ENCODE data around the gene ADGRE3.

Gene ADGRE3, protein sequence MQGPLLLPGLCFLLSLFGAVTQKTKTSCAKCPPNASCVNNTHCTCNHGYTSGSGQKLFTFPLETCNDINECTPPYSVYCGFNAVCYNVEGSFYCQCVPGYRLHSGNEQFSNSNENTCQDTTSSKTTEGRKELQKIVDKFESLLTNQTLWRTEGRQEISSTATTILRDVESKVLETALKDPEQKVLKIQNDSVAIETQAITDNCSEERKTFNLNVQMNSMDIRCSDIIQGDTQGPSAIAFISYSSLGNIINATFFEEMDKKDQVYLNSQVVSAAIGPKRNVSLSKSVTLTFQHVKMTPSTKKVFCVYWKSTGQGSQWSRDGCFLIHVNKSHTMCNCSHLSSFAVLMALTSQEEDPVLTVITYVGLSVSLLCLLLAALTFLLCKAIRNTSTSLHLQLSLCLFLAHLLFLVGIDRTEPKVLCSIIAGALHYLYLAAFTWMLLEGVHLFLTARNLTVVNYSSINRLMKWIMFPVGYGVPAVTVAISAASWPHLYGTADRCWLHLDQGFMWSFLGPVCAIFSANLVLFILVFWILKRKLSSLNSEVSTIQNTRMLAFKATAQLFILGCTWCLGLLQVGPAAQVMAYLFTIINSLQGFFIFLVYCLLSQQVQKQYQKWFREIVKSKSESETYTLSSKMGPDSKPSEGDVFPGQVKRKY

DNA sequence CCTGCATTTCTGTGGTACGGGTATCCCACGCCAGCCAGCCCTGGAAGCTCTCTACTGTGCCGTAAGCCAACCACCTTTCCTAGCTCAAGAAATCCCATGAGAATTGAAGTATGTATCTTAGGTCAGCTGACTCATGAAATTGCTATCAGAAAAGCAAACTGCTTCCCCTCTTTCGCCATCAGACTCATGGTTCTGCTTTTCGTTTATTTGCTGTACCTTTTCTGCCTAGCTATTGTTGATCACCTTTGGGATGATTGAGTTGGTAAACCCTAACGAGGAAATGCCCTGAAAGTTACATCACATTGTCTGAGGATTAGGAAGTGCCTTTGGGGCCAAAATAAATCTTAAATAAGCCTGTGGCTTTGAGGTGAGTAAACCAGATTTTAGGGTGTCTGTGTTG is at the start of gene ADGRE3:
TSS of gene ADGRE3 (minus strand) at position 81 of the 400 bp plus-strand sequence. CDS start at position 7, 74 bp downstream.
- DNase-seq (ENCODE audit: low spot score) = no peak

DNA sequence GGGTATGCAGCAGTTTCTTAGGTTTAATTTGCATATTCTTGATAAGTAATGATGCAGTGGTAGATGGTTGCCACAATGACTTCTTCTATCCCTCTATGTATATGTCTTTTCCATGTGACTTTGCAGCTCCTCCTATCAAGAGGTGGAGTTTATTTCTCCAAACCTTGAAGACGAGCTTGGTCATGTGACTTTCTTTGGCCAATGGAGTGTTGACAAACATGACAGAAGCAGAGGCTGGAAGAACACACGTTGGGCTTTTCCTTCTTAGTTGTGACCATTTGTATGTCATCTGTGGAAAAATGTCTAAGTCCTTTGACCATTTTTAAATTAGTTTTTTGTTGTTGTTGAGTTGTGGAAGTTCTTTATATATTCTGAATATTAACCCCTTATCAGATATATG is 47.5 kb upstream of the ADGRE3 start:
- no peak for DNase-seq (ENCODE audit: low spot score)

DNA sequence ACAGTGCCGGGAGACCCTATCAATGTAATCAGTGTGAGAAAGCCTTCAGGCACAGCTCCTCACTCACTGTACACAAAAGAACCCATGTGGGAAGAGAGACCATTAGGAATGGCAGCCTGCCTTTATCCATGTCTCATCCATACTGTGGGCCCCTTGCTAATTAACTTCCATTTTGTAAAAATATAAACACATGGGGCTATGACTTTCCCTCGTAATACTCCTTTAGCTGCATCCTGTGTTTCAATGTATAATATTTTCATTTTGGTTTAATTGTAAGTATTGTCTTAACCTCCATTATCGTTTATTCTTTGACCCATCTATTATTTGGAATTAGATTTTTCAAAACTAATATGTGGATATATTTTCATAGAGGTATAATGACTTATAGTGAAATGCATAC is 44.5 kb upstream of the ADGRE3 start:
- no peak for DNase-seq (ENCODE audit: low spot score)

DNA sequence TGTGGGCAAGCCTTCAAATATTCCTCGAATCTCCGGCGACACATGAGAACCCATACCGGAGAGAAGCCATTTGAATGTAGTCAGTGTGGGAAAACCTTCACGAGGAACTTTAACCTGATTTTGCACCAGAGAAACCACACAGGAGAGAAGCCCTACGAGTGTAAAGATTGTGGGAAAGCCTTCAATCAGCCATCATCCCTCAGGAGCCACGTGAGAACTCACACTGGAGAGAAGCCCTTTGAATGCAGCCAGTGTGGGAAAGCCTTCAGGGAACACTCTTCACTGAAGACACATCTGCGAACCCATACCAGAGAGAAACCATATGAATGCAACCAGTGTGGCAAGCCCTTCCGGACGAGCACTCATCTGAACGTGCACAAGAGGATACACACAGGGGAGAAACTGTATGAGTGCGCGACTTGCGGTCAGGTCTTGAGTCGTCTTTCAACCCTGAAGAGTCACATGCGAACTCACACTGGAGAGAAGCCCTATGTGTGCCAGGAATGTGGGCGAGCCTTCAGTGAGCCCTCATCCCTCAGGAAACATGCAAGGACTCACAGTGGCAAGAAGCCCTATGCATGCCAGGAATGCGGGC is 44.0 kb upstream of the ADGRE3 start:
- DNase-seq (ENCODE audit: low spot score) = no peak

DNA sequence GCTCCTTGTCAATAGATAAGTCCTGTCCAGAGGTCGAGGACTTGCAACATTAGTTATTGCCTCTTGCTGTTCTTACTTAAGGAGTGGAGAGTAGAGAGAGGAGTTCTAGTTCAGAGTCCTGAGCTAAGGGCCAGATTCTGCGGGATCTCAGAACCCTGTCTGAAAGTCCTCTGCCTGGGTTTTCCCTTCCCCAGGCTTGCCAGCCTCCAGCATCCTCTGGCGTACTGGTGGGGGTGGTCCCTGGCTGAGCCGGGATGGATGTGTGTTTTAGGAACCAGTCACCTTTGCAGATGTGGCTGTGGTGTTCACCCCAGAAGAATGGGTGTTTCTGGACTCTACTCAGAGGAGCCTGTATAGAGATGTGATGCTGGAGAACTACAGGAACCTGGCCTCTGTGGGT is 41.2 kb upstream of the ADGRE3 start:
- no peak for DNase-seq (ENCODE audit: low spot score)

DNA sequence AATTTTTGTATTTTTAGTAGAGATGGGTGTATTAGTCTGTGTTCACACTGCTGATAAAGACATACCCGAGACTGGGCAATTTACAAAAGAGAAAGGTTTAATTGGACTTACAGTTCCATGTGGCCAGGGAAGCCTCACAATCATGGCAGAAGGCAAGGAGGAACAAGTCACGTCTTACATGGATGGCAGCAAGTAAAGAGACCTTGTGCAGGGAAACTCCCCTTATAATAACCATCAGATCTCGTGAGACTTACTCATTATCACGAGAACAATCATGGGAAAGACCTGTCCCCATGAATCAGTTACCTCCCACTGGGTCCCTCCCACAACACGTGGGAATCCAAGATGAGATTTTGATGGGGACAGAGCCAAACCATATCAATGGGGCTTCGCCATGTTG is 29.8 kb upstream of the ADGRE3 start:
- no peak for DNase-seq (ENCODE audit: low spot score)

DNA sequence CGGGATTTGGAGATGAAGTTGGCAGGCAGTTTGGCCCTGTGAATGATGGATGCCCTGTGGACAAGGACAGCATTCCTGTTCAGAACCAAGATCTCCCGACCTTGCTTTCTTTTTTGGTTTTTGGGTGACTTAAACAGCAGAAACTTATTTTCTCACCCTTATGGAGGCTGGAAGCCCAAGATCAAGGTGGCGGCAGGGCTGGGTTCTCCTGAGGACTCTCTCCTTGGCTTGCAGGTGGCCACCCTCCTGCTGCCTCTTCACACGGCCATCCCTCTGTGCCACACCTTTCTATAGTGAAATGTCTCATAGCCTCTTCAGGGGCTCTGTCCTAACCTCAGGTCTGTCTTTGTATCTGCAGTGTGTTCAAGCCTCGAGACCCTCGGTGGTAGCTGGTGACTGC is 29.2 kb upstream of the ADGRE3 start:
- DNase-seq (ENCODE audit: low spot score) = no peak

DNA sequence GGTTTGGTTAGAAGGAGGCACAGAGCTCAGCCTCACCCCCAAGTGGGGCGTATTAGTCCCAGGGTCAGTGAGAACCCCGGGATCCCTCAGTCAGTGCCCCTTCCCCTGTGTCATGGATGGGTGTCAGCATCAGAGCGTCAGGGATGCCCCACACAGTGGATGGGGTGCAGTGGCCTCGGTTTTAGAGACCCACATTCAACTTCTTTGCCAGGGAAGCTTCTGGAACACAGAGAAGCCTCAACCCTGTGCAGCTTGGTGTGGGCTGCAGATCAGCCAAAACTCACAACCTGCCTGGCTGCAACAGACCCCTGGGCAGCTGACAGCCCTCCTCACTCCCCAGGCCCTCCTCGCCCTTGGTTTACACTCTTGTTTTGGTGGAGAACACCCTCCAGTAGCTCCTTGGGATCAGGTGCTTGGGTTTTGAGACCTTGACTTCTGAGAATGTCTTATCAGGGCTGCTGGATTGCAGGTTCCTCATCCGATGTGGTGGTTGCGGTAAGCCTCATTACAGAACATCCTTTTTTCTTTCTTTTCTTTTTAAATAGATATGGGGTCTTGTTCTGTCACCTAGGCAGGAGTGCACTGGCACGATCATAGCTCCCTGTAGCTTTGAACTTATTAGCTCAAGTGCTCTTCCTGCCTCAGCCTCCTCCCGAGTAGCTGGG is 26.2 kb upstream of the ADGRE3 start:
- DNase-seq (ENCODE audit: low spot score) = no peak

DNA sequence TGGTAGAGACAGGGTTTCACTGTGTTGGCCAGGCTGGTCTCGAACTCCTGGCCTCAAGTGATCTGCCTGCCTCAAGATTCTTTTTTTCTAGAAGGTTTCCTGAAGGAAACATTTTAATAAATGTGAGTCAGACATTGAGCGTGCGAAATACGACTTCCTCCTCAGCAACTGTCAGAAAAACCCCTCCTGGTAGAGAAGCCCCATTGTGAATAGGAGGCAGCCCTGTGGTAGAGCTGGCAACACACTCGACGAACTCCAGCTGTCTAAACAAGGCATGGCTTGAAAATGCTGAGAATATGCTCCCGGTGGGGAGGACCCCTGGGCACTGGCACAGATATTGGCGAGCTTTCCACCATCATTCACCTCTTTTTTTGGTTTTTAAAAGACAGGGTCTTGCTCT is 25.0 kb upstream of the ADGRE3 start:
- DNase-seq (ENCODE audit: low spot score) = no peak

DNA sequence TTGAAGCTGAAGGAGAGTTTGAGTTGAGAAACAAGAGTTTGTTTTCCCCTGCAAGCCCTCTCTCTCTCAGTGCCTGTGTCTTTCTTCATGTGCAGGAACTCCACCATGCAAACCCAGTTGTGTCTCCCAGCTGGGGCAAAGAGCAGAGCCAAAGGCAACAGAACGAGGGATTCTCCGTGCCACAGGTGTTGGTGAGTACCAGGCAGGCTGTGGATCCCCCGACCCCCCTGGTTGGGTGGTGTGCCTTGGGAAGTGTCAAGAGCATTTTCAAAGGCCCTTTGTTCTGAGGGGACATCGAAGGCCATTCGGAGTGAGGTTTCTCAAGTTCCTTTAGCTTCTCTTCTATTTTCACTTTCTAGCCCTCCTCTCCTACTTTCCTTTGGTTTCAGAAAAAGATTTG is 20.8 kb upstream of the ADGRE3 start:
- DNase-seq (ENCODE audit: low spot score) = no peak

DNA sequence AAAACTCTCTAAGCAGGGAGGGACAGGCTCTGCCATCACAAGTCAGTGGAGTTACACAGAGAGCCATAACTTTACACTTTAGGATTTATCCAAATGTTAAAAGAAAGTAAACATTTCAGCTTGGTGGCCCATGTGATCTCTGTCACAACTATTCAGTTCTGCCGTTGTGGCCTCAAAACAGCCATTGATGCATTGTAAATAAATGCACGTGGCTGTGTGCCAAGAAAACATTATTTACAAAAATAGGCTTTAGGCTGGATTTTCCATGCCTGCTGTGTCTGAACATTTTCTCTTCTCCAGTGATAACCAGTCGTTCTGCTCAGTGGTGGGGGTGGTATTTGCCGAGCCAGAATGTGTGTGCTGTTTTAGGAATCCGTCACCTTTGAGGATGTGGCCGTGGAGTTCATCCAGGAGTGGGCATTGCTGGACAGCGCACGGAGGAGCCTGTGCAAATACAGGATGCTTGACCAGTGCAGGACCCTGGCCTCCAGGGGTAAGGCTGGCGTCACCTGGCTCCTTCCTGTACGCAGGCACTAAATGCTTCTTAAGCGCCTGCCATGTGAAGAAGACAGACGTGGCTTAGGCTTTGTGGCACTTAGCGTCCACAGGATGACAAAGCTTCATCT is 20.1 kb upstream of the ADGRE3 start:
- DNase-seq (ENCODE audit: low spot score) = no peak

DNA sequence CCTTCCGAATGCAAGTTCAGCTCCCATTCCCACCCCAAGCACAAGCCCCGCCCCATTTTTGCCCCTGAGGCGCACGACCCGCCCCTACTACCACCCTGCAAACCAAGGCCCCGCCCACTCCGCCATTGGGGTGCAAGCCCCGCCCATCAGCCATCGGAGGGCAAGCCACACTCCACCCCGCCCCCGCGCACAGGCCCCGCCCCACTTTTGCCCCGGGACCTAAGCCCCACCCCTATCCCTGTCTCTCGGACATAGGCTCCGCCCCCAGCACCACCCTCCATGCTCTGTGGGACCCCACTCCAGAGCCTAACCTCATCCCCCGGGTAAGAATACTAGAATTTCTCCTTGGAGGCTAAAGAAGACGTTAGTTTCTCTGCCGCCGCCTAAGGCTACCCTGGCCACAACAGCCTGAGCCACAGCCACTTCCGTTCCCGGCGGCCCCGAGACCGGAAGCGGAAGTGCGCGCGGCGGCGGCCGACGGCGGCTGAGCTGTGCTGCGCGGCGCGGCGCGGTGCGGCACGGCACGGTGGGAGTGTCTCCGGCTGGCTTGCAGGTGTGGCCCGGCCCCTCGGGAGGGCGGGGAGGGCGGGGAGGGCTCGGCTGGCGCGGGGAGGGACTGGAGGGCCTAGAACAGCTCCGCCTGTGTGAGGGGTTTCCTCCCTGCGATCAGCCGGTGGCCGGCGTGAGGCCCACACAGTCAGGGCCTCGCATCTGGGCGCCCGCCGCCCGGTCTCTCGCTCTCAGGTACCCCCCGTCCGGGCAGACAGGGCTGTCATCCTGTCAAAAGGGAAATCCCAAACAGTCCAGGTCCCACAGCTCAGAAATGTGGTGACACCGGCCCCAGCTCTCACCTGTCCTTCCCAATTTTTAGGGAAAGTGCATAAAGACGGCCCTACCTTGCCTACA is 15.2 kb upstream of the ADGRE3 start, which contains the start of gene ZNF333:
TSS of gene ZNF333 (plus strand) at position 451 of the 906 bp plus-strand sequence. CDS start 3,444 bp downstream, outside the sequence.
- peak; percentile 99 for DNase-seq (ENCODE audit: low spot score)

DNA sequence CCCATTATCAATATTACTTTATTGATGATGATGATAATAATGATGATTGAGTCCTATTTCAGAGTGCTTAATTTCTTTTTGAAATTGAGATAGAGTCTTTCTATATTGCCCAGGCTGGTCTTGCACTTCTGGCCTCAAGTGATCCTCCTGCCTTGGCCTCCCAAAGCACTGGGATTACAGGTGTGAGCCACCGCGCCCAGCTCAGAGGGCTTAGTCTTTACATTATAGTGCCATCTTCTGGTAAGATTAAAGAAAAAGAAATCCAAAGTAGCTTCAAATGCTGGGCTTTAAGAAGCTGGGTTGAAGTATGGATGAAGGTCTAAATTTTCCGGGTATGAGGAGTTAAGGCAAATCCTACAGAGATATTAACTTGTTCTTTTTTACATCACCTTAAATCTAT is 11.8 kb upstream of the ADGRE3 start:
- DNase-seq (ENCODE audit: low spot score) = no peak

DNA sequence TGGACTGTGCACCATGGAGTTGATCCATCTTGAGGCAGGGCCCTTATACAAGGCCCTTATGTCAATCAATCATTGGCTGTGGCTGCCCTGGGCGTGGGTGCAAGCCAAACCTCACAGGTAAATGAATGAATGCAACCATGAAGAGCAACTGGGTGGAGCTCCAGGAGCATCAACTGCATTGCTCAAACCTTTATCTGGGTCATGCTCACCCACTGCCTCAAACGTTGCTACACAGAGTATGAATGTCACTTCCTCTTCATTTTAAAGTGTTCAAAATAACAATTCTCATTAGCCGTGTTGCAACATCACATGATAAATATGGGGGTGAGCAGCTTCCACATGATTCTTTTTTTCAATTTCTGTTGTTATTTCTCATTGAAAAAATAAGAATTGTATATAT is 8.8 kb upstream of the ADGRE3 start:
- no peak for DNase-seq (ENCODE audit: low spot score)

DNA sequence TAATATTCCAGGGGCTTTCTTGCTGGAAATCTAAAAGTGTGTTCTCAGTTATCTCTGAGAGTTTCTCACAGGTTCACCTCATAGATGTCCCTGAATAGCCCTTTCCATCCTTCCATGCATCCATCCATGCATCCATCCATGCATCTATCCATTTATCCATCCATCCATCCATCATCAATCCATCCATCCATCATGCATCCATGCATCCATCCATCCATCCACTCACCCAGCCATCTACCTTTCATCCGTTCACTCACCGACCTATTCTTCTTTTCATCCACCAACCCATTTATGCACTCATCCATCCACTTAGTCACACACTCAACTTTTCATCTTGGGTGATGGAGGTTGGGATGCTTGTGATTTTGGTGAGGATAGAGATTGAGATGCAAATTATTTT is 7.4 kb upstream of the ADGRE3 start:
- no peak for DNase-seq (ENCODE audit: low spot score)

DNA sequence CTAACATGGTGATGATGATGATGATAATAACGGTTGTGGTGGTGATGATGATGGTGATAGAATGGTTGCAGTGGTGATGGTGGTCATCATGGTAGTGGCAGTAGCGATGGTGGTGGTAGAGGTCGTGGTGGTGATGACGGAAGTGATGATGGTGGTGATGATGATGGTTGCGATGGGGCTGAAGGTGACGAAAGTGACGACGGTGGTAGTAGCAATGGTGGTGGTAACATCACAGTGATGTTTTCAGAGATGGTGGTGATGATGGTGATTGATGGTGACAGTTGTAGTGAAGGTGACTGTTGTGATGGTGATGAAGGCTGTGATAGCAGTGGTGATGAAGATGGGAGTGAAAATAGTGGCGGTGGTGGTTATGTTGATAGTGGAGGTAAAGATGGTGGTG is 3.6 kb upstream of the ADGRE3 start:
- no peak for DNase-seq (ENCODE audit: low spot score)

DNA sequence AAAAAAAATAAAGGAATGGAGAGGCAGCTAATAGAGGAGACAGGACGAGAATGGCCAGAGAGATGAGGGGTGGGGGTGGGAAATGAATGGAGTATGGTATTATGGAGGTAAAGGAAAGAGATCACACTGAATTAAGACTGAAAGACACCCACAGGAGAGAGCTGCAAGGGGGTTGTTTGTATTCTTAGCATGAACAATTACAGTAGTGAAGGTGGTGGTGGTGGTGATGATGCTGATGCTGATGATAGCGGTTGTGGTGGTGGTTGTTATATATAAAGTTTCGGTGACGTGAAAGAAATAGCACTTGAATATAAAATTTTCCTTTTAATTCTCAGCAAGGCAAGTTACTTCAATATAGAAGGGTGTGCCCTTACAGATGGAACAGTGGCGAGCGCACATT is 2.8 kb upstream of the ADGRE3 start:
- DNase-seq (ENCODE audit: low spot score) = no peak

DNA sequence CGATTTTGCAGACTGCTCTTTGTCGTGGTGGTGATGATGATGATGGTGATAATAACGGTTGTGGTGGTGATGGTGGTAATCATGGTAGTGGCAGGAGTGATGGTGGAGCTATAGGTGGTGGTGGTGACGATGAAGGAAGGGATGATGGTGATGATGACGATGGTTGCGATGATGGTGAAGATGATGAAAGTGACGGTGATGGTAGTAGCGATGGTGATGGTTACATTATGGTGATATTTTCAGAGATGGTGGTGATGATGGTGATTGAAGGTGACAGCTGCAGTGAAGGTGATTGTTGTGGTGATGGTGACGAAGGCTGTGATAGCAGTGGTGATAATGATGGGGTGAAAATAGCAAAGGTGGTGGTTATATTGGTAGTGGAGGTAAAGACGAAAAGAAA is 2.1 kb upstream of the ADGRE3 start:
- DNase-seq (ENCODE audit: low spot score) = no peak

DNA sequence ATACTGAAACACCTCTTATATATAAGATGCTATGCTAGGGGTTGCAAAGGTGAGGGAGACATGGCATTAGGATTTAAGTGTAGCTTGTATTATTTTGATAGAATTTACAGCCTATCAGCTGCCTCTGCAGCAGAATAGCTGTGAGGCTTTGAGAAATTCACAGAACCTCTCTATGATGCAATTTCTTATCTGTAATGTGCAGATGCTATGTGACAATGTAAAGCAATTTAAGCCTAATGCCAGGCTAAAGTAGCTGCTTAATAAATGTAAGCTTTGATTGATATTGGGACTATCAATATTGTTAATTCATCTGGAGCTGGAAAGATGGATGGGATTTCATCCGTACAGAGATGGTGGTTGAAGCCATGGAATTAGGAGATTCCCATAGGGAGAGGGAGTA is 1.6 kb downstream of the ADGRE3 start:
- DNase-seq (ENCODE audit: low spot score) = no peak

DNA sequence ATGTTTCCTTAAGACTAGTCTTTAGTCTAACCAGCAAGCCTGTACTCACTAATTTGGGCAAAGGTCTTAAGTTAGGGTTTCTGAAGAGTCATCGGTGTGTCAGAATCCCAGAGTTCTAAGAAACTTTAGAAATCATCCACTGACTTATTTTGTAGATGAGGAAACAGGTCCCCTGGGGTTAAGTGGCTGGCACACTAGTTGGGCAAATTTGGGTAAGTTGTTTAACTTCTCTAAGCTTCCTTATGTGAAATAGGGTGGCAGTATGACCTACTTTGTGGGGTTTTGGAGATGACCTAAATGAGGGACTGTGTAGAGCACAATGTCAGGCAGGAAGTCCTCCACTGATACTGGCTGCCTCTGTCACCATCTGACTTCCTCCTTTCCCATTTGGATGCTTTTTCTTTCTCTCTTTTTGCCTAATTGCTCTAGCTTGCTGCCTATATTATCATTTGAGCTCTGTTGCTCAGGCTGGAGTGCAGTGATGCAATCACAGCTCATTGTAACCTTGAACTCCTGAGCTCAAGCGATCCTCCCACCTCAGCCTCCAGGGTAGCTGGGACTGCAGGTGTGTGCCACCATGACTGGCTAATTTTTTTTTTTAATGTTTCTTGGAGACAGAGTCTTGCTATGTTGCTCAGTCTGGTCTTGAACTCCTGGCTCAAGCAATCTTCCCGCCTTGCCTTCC is 2.3 kb downstream of the ADGRE3 start:
- DNase-seq (ENCODE audit: low spot score) = no peak

DNA sequence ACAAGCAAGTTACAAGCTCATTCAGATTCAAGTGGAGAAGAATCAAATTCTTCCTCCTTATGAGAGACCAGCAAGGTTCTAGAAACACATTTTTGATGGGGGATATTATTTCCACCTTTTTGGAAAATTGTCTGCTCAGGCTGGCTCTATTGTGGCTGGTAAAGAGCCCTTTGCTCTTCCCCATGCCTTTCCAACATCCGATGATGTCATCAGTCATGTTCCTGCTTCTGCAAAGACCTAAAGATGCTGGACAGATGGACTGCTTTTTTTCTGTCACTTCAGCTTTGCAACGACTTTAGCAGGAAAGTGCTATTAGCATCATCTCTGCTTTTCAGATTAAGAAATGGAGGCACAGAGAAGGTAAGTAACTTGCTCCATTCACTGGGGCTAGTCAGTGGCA is 4.2 kb downstream of the ADGRE3 start:
- no peak for DNase-seq (ENCODE audit: low spot score)

Data from AG20443 (cell line).